Measurements from ENCODE around the gene CUBN. TPM values are rescaled to one million over a fixed set of nuclear protein-coding genes. Genes with fewer than 3 reads are reported as not detected.

Gene CUBN
- total RNA-seq, 1 donor = 3.2 TPM

DNA sequence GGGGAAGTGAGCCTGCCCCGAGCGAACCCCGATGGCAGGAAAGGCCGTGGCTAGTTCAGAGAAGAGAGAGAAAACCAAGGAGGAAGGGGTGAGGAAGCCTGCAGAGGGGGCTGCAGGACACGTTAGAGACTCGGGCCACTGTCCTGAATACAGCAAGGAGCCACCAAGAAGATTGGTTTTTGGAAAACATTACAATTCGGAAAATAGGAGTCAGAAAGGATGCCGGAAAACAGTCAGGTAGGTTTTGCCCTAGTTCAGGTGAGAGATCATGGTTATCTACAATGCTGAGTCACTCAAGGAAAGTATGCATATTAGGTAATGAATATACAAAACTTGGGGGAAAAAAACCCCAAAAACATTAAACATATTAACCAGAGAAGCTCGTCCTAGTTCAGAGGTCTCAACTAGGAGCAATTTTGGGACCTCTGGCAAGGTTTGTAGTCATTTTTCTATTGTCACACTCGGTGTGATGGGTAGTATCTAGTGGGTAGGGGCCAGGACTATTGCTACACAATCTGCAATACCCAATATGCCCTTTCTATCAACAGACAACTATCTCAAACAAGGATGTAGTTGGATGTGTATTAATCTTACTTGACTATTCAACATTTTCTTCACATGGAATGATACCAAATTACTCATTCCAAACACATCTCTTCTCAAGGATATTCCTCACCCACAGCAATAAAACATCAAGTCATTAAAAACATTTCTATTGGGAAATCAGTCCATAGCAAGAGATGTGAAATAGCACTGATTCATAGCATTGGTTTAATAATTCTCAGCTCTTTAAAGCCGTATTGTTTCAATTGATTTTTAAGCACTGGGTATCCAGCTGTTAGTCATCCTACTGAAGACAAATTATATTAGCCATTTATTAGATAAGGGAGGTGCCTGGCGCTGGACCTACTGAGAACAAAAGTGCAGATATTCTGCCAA is 238.0 kb downstream of the CUBN start:
- peak in 2 of 3 donors; percentile 64 to 88 for DNase-seq (ENCODE audit: low read depth in 2 of 3, low spot score in 2 of 3)

DNA sequence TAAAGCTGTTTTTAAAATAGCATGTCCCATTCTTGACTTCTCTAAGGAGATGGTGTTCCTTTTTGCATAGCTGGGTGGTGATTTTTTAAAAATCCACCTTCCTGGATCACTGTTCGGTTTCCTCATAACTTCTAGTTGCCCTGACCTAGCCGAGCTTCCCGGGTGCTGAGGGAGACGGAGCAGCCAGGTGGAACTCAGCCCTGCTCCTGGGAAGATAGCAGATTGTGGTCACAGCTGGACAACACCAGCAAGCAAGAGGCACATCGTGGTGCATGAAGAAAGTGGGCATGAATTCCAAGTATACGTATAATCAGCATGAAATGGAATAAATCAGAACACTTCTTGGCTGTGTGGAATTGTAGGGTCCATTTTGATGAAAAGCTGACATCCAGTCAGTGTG is 238.9 kb downstream of the CUBN start:
- DNase-seq (ENCODE audit: low read depth in 2 of 3, low spot score in 2 of 3) = no peak

DNA sequence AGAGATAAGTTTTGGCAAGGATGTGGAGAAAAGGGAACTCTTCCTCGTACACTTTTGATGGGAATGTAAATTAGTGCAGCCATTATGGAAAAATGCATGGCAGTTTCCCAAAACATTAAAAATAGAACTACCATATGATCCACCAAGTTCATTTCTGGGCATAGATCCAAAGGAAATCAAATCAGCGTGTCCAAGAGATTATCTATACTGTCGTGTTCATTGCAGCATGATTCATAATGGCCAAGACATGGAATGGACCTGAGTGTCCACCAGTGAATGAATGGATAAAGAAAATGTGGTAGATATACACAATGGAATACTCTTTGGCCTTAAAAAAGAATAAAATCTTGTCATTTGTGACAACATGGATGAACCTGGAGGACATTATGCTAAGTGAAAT is 242.0 kb downstream of the CUBN start:
- DNase-seq (ENCODE audit: low read depth in 2 of 3, low spot score in 2 of 3) = no peak

DNA sequence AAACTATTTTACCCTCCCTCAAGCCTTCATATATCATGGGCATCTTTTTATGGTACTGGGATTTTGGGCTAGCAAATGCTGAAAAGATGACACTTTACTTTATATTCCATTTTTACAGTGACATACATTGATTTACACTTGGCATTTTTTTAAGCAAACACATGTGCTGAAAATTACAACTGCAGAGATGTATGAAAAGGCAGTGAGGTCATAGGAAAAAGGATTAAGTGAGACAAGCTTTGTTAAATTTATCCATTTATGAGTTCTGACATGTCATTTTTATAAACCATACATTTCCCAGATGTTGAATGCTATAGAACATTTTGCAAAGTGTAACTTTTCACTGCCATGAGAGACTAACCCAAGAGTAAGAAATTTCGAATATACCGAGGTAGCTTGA is 243.6 kb downstream of the CUBN start:
- DNase-seq (ENCODE audit: low read depth in 2 of 3, low spot score in 2 of 3) = no peak

DNA sequence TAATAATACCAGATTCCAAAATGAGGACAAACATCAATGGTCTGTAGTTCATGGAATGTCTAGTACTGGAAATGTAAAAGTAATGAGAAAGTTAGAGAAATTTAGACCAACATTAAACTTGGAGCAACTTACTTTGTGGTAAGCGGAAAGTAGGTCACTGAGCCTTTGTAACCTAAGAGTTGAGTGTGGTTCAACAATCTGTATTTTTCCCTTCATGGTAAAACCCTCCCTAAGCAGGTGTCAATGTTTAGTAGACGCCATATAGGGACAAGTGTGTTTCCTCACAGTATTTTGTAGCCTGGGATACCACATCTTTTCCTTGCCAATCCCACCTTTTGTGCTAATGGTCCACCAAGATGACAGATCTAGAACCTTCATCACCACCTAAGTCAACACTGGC is 245.1 kb downstream of the CUBN start:
- no peak for DNase-seq (ENCODE audit: low read depth in 2 of 3, low spot score in 2 of 3)

DNA sequence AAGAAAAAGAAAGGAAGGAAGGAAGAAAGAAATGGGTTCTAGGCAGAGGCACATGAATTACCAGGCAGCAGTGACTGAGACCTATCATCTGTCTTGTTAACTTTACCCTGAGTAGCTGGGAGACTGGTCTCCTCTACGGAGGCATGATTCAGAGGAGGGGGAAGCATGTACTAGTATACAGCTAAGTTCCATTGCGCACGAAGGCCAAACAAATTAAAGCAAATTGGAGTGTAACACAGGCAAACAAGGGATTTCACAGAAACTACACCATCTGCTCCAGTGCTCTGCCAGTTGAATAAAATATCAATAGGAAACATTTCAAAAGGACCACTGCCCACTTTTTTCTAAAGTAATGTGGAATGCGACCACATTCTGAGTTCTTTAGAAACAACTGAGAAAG is 246.5 kb downstream of the CUBN start:
- no peak for DNase-seq (ENCODE audit: low read depth in 2 of 3, low spot score in 2 of 3)

DNA sequence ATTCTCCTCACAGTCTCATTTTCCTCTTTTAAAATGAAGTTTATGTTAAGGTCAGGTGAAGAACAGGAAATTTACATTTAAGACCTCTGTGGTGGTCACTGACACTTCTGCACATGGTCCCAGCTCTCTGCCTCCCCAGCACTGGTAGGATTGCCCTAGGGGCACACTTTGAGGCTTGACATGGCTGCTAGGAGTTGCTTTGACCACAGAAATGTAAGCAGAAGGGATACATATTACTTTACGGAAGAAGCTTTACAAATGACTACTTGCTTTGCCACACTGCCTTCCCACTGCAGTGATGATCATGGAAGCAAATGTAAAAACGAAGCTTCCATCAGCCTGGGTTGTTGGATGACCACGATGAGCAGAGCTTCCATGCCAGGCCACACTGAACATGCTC is 259.3 kb downstream of the CUBN start:
- no peak for DNase-seq (ENCODE audit: low read depth in 2 of 3, low spot score in 2 of 3)

DNA sequence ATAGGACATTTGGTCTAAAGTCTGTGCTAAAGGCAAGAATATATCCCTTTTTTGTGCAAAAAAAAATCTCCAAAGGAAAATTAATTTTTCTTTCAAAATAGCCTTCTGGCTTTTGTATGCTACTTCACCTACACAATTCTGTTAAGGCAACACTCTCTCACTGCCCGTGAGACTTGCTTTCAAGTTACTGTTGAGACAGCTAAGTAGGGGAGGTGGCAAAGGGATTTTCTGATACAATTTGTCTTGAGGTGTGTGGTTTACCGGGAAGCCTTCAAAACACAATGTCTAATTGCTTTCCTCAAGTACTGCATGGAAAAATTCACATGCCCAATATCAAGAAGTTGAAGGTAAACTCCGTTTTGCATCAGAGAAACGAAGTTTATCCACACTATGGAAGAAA is 261.6 kb downstream of the CUBN start:
- DNase-seq (ENCODE audit: low read depth in 2 of 3, low spot score in 2 of 3) = no peak

DNA sequence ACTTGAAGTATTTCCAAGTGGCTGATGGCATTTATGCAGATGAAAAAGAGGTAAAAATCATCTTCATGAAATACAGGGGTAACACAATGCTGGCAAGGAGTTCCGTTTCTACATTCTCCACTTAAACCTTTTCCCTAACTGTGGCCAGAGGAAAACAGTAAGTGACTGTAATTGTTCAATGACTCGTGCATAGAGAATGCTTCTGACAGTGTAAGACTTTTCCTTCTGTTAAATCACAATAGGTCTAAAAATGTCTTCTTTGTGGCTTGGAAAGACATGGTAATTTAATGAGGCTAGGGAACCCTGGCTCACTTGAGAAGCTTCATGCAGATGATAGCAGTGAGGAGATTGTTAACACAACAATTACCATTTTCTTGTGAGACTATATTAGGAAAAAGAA is 262.1 kb downstream of the CUBN start:
- DNase-seq (ENCODE audit: low read depth in 2 of 3, low spot score in 2 of 3) = no peak

DNA sequence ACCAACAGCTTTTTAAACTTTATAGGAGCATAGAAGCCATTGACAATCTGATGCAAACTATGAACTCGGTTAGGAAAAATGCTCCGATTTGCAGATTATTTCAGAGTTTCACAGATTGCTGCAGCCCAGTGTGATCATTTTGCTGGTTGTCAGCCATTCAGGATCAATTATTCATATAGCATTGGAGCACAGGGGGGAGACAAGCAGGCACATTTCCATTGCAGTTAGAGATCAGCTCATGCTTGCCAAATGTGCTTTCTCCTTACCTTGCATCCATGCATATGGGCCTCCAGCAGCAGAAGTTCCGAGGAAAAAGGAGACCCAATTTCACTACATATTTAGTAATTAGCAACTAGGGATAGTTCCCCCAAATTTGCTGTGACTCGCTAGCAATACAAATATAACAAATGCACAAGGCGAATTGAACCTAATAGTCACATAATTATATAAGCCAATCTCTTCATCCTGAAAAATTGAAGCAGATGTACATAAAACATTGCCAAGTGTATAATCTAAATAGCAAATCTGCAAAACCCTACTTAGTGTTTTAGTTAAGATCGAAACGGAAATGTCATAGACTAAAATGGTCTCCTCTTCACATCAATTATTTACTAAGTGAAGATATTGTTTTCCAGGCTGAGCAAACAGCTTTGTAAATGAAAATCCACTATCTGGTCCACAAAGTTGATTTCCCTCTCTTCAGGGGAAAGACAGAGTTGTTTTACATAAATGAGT is 262.9 kb downstream of the CUBN start:
- DNase-seq (ENCODE audit: low read depth in 2 of 3, low spot score in 2 of 3) = no peak

DNA sequence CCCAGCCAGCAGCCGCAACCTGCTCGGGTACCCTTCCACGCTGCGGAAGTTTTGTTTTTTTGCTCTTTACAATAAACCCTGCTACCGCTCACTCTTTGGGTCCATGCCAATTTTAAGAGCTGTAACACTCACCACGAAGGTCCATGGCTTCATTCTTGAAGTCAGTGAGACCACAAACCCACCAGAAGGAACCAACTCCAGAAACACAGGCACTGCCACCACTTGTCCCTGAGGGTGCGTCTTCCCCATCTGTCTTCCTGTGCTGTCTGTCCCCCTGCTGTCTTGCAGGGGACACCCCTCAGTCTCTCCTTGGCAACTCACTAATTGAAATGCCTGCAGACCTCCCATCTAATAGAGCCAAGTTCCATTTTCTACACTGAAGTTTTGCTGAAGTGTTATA is 263.8 kb downstream of the CUBN start:
- DNase-seq (ENCODE audit: low read depth in 2 of 3, low spot score in 2 of 3) = peak in 2 of 3 donors; percentile 15 to 66

DNA sequence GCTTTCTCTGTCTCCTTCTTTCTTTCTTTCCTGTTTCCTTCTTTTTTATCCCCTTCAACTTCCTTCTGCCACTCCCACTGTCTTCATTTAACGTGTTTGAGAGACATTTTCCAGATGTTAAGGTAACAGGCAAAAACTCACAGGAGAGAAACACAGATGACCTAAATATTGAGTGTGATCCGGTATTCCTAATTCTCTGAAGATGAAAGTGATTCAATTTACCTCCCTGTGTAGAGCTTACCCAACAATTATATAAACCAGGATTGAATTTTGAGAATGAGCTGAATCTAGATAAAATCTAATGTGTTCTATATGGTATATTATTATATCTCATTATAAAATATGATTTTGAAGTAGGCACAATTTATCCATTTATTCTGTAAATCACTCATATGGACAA is 265.8 kb downstream of the CUBN start:
- DNase-seq (ENCODE audit: low read depth in 2 of 3, low spot score in 2 of 3) = no peak

DNA sequence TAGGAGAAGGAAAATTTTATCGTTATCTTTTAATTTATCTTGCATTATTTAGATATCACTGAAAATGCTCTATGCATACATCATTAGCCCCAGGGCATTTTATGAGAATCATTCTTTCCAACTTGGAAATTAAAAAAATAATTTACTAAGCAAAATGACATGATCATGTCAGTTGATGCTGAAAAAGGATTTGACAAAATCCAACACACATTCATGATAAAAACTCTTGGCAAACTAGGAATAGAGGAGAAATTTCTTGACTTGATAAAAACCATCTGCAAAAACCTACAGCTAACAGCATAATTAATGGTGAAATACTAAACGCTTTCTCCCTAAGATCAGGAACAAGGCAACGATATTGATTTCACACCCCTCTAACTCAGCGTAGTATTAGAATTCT is 272.2 kb downstream of the CUBN start:
- DNase-seq (ENCODE audit: low read depth in 2 of 3, low spot score in 2 of 3) = no peak

DNA sequence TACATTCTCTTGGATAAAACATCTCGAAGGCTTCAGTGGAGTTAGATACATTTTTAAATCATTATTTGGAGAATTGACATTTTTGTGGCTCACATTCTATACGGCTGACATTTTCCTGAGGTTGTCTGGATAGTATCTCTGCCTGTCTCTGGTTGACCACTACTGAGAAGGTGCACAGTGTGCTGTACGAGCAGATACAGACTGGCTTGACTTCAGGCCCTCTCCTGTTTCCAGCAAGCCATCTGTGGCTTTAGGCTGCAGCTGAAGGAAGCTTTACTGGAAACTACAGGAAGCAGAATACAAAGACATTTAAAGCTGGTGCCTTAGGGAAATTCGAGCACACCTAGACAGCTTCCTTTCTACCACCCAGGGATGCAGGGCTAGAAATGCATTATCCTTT is 273.0 kb downstream of the CUBN start:
- no peak for DNase-seq (ENCODE audit: low read depth in 2 of 3, low spot score in 2 of 3)

DNA sequence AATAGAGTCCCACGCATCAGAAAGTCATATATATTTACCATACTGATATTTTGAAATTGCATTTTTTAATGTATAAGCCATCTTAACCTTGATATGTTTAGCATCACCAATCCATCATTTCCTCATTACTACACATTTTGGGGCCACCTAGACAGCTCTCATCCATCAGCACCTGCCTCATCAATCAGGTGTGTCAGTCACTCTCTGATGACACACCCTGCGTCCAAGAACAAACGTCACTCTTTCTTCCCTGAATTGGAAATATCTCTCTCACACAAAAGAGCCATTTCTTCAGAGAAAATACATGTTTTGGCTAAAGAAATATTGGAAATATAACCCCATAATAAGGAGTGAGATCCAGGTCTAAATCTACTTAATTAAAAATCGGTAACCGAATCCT is 273.5 kb downstream of the CUBN start:
- DNase-seq (ENCODE audit: low read depth in 2 of 3, low spot score in 2 of 3) = no peak

DNA sequence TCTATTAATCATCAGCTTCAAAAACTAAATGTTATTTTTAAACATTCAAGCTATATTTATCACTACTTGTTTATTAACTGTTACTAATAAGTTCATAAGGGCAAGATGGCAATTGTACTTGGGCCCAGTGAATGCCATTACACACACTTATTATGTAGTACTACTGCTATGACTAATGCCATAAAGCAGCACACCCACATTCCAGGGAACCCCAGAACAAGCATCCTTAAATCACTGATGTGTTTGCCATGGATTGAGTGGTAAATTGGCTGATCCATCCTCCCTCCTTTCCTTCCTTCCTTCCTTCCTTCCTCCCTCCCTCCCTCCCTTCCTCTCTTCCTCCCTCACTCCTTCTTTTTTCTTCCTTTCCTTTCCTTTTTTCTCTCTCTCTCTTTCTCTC is 275.0 kb downstream of the CUBN start:
- DNase-seq (ENCODE audit: low read depth in 2 of 3, low spot score in 2 of 3) = no peak

DNA sequence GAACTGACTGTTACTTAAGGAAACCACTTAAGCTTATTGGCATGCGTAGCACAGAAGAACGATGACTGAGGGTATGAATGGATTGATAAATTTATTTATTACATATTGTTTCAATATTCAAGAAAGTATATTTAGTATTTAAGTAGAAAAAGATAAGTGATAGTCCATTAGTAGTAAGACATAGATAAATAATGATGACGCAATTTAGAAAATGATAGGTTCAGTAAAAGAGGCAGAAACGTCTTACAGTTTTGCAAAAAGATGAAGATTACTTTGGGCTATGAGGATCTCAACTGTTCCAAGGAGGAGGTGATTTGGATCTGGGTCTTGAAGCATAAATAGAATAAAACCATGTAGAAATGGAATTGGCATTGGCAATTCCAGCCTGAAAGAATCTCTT is 275.8 kb downstream of the CUBN start:
- no peak for DNase-seq (ENCODE audit: low read depth in 2 of 3, low spot score in 2 of 3)

DNA sequence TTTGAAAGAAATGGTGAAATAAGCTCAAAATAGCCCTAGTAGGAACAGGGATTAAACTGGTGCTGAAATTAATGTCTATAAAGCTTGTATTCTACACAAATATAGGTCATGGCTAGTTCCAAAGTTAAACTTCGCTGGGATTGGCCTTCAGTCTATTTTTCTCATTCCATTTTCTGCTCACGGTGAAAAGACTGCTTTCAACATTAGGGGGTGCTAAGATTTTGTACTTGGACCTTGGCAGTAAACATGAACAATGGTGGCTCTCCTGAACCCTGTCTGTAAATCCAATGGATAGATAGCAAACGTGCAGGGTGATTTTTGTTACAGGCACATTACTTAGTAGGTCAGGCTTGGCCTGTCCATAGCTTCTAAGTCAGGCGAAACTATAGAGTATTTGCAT is 276.4 kb downstream of the CUBN start:
- DNase-seq (ENCODE audit: low read depth in 2 of 3, low spot score in 2 of 3) = peak in 2 of 3 donors; percentile 23 to 41

DNA sequence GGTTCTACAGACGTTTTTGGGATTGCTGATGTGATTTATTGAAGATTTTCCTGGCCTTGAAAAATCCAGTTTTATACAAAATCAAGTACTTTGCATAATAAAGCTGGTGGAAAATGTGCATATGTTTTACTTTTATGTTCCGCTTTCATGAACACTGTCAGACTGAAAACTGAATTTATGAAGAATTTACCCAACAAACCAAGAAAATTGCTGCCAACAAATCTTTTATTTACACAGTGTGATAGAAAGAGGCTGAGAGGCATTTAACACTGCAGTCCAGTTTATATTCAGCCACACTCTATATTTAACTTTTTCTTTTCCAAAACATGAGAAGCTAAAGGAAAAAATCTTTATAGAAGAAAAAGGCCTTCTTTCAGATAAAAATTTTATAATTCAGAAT is 277.0 kb downstream of the CUBN start:
- DNase-seq (ENCODE audit: low read depth in 2 of 3, low spot score in 2 of 3) = no peak

DNA sequence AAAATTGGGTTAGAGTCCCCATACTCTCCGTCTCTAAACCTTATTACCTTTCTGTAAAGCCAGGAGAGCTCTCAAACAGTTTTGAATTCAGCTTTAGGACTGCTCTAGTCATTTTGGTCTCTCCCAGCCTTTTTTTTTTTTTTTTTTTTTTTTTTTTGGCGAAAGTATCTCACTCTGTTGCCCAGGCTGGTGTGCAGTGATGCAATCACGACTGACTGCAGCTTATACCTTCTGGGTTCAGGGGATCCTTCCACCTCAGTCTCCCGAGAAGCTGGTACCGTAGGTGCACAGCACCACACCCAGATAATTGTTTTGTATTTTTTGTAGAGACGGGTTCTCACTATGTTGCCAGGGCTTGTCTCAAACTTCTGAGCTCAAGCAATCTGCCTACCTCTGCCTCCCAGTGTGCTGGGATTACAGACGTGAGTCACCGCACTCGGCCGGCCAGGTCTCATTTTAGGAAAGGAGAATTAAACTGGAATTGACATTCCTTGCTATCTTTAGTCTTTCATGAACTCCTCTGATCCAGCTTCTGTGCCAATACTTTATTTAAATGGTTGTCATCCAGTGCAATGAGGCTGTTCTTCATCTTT is 281.0 kb downstream of the CUBN start:
- DNase-seq (ENCODE audit: low read depth in 2 of 3, low spot score in 2 of 3) = no peak

DNA sequence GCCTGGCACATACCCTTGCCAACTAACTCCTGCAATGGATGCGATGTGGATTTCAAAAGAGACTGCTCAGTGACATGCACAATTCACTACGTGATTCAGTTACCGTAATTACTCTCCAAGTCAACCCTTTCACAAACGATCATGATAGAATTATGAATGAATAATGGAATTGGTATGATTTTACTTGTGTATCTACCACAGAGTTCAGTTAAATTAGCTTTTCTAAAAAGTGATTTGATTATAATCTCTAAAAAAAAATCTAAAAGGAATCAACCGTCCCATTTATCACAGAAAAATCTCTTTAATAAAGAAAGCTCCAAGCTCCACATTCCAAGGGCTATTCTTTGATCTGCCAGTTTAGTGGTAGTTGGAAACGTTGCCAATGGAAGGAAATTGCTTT is 282.0 kb downstream of the CUBN start:
- DNase-seq (ENCODE audit: low read depth in 2 of 3, low spot score in 2 of 3) = no peak

DNA sequence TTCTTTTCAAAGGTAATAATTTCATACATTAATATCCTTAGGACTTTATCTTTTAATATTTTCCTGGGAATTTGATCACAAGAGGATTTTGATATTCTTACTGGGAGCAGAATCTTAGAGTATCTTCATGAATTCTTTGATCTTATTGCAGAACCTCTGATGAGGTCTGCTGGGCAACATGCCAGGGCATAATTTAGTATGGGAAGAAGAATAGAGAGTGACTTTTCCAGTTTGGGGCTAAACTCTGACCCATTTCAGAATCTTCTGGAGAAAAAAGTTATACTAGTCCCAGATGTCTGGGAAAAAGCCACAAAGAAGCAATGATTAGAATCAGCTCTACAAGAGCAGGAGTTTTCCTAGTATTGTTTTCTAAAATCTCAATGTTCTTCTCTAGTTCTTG is 284.4 kb downstream of the CUBN start:
- DNase-seq (ENCODE audit: low read depth in 2 of 3, low spot score in 2 of 3) = no peak
